ENCODE results near the gene PDX1. TPM values are rescaled to one million over a fixed set of nuclear protein-coding genes. Genes with fewer than 3 reads are reported as not detected.

PDX1 gene
- total RNA-seq, 4 donors from 2014 or later: not detected

- H3K36me3 ChIP-seq: peaks cover 0 to 4% (median 0%) of the 10 kb centered on the region in 3 donors
- H3K27ac ChIP-seq: peak overlapping the region in 3 of 4 donors; percentile 84 to 98 (median 92)
- DNase-seq: peak in 2 of 3 donors; percentile 46 to 62
- H3K4me1 ChIP-seq: peaks cover 0 to 47% (median 16%) of the 10 kb centered on the region in 4 donors
- H3K4me3 ChIP-seq: peak overlapping the region in 3 of 4 donors; percentile 53 to 80 (median 77)
- H3K9me3 ChIP-seq: no peaks in the 10 kb centered on the region
- TF ChIP-seq CTCF (IDR thresholded peaks at IDR 0.05) (no peak), POLR2A (IDR thresholded peaks at IDR 0.05) (no peak)
- peaks cover 0 to 9% of the 10 kb centered on the region in 2 donors for H3K27me3 ChIP-seq
These were observed 45.0 kb downstream of the PDX1 start for GRCh38 chr13:27964741-27965323.

GRCh38 chr13:27965343-27965739, 45.5 kb downstream of the PDX1 start:
- DNase-seq: peak in 2 of 3 donors; percentile 24 to 57
- Histone ChIP-seq H3K4me3 (peak overlapping the region in 3 of 4 donors; percentile 53 to 80 (median 77)), H3K36me3 (peaks cover 0 to 4% (median 0%) of the 10 kb centered on the region in 3 donors), H3K27me3 (peaks cover 0 to 9% of the 10 kb centered on the region in 2 donors), H3K9me3 (no peaks in the 10 kb centered on the region), H3K27ac (peak overlapping the region in 3 of 4 donors; percentile 84 to 98 (median 92)), H3K4me1 (peaks cover 0 to 42% (median 15%) of the 10 kb centered on the region in 4 donors)
- TF ChIP-seq POLR2A (IDR thresholded peaks at IDR 0.05) (no peak), CTCF (IDR thresholded peaks at IDR 0.05) (no peak)

- peak in 1 of 2 donors; percentile 32 for TF ChIP-seq POLR2A (IDR thresholded peaks at IDR 0.05)
- no peak for TF ChIP-seq CTCF (IDR thresholded peaks at IDR 0.05)
- peak in 1 of 3 donors; percentile 67 for DNase-seq
- Histone ChIP-seq H3K9me3 (no peaks in the 10 kb centered on the region), H3K27me3 (peaks cover 0 to 9% of the 10 kb centered on the region in 2 donors), H3K36me3 (peaks cover 0 to 4% (median 0%) of the 10 kb centered on the region in 3 donors), H3K4me3 (peak overlapping the region in 3 of 4 donors; percentile 53 to 80 (median 77)), H3K27ac (peak overlapping the region in 3 of 4 donors; percentile 84 to 98 (median 92)), H3K4me1 (peaks cover 0 to 35% (median 8%) of the 10 kb centered on the region in 4 donors)
These were observed 46.2 kb downstream of the PDX1 start for GRCh38 chr13:27965740-27966640.

GRCh38 chr13:27966641-27967202, 46.9 kb downstream of the PDX1 start:
- Histone ChIP-seq H3K4me3 (peak overlapping the region in 3 of 4 donors; percentile 53 to 80 (median 77)), H3K9me3 (no peaks in the 10 kb centered on the region), H3K36me3 (peaks cover 0 to 4% (median 0%) of the 10 kb centered on the region in 3 donors), H3K27me3 (peaks cover 0 to 9% of the 10 kb centered on the region in 2 donors), H3K4me1 (peaks cover 0 to 32% (median 5%) of the 10 kb centered on the region in 4 donors), H3K27ac (peak overlapping the region in 3 of 4 donors; percentile 84 to 98 (median 92))
- DNase-seq: peak in 1 of 3 donors; percentile 65
- TF ChIP-seq POLR2A (IDR thresholded peaks at IDR 0.05) (no peak), CTCF (IDR thresholded peaks at IDR 0.05) (no peak)

- H3K36me3 ChIP-seq: peaks cover 0 to 4% (median 0%) of the 10 kb centered on the region in 3 donors
- H3K4me1 ChIP-seq: peaks cover 0 to 33% (median 5%) of the 10 kb centered on the region in 4 donors
- TF ChIP-seq POLR2A (IDR thresholded peaks at IDR 0.05): no peak
- DNase-seq: no peak
- peaks cover 0 to 9% of the 10 kb centered on the region in 2 donors for H3K27me3 ChIP-seq
- H3K27ac ChIP-seq: peak overlapping the region in 3 of 4 donors; percentile 84 to 98 (median 92)
- H3K4me3 ChIP-seq: peak overlapping the region in 3 of 4 donors; percentile 53 to 80 (median 77)
- H3K9me3 ChIP-seq: no peaks in the 10 kb centered on the region
These were observed 47.5 kb downstream of the PDX1 start for GRCh38 chr13:27967203-27967735.
